Immature natural killer cell (primary cell): ENCODE data around the gene PSG4. TPM values are rescaled to one million over a fixed set of nuclear protein-coding genes. Genes with fewer than 3 reads are reported as not detected.
"Not testable (repeated sequence)": the region's sequence is repeated elsewhere in the genome, so short reads cannot be mapped to it uniquely, and the experiment has no call there.

Experiments
- DNase-seq, 3 donors: peaks; one replicate each; pipeline ENCODE4 v3.0.0; 2022; ENCODE audit warnings: mixed read lengths in 1 of 3
- H3K27ac Mint-ChIP-seq, 6 donors: one replicate each; pipeline ENCODE4 v1.8.0; 2020; ENCODE audit warnings: mixed read lengths in 6 of 6, mild to moderate bottlenecking in 5 of 6, inconsistent platforms in 4 of 6, moderate library complexity in 3 of 6
- H3K27me3 Mint-ChIP-seq, 3 donors: one replicate each; pipeline ENCODE4 v1.8.0; 2020 to 2021; ENCODE audit warnings: low read depth in 3 of 3, mild to moderate bottlenecking in 3 of 3, mixed read lengths in 3 of 3, moderate library complexity in 3 of 3, inconsistent platforms in 1 of 3
- H3K36me3 Mint-ChIP-seq, 3 donors: one replicate each; pipeline ENCODE4 v1.8.0; 2020; ENCODE audit warnings: mixed read lengths in 3 of 3, inconsistent platforms in 2 of 3, mild to moderate bottlenecking in 2 of 3
- H3K4me1 Mint-ChIP-seq, 2 donors: one replicate each; pipeline ENCODE4 v1.8.0; 2020; ENCODE audit warnings: inconsistent platforms in 2 of 2, mild to moderate bottlenecking in 2 of 2, mixed read lengths in 2 of 2, moderate library complexity in 1 of 2
- H3K4me3 Mint-ChIP-seq, 5 donors: one replicate each; pipeline ENCODE4 v1.8.0; 2020; ENCODE audit warnings: mild to moderate bottlenecking in 5 of 5, mixed read lengths in 5 of 5, inconsistent platforms in 3 of 5, moderate library complexity in 3 of 5
- H3K9me3 Mint-ChIP-seq, 6 donors: one replicate each; pipeline ENCODE4 v1.8.0; 2020; ENCODE audit warnings: mild to moderate bottlenecking in 6 of 6, mixed read lengths in 6 of 6, inconsistent platforms in 4 of 6, moderate library complexity in 3 of 6
- polyA plus RNA-seq, 3 donors: library from polyadenylated mRNA; unstranded; fragments of 300-500 nt; fragmentation: Illumina TruSeq; gene quantifications; one replicate each; pipeline ENCODE4 v1.2.3, GENCODE V29; 2021

The PSG4 gene
- polyA plus RNA-seq, result not detected

DNA sequence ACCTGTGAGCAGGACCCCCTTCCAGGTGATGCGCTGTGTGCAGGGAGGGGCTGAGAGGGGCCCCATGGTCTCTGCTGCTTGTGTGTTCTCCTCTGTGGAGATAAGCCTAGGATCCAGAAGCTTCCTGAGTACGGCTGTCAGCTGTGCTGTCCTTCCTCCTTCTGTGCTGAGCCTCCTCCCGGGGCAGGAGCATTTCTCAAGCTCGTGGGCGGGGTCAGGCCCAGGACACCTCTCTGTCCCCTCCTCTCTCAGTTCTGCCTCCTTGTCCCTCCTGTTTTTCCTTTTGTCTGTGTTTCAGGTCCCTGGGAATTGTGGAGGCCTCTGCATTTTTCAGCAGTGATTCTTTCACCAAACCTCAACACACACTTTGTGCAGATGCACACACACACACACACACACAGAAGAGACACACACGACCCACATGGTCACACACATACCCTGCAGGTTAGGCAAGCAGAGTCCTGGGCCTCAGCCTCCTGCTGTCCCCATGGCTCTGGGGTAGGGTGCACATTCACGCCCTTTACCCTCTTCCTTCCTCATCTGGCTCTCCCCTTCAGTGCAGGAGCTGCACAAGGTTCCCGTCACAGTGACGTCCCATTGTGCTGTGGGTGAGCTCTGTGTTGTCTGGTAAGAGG is at the start of gene PSG4:
Gene PSG4, minus strand, starts transcription at position 168 of the 635 bp plus-strand sequence. Its CDS starts 102 bp downstream, at position 66.
- H3K4me3 Mint-ChIP-seq, H3K27ac Mint-ChIP-seq, H3K9me3 Mint-ChIP-seq, DNase-seq, H3K36me3 Mint-ChIP-seq, H3K4me1 Mint-ChIP-seq, H3K27me3 Mint-ChIP-seq: not testable (repeated sequence)

DNA sequence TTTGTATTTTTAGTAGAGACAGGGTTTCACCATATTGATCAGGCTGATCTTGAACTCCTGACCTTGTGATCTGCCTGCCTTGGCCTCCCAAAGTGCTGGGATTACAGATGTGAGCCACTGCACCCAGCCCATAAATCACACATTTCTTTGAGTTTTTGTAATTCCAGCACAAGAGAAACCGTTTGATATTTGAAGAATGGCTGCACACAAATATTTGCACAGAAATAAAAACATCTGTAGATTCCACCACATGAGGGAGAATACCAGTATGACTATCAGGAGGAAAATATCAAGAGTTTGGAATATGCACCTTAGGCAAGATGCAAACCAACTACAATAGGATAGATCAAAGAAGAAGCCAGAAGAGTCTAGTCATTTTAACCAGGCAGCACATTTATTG is 46.0 kb upstream of the PSG4 start:
- H3K36me3 Mint-ChIP-seq, H3K27ac Mint-ChIP-seq, H3K4me1 Mint-ChIP-seq, DNase-seq, H3K4me3 Mint-ChIP-seq, H3K9me3 Mint-ChIP-seq: not testable (repeated sequence)
- H3K27me3 Mint-ChIP-seq, result peaks cover 9 to 19% (median 9%) of the 10 kb centered on the region in 3 donors

DNA sequence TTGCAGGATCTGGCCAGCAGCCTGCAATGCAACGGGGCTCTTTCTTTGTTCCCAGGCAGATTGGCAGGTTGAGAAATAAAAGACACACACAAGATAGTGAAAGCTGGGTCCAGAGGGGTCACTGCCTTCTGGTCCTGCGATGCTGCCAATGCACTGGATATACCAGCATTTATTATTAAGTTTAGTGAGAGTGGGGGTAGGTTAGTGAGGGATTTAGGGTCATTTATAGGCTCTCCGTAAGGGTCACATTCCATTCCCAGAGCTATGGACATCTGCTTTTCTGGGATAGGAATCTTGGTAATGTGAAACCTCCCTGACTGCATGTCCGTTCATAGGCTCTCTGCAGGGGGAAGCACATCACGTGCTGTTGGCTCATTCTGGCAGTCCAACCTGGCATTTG is 44.9 kb upstream of the PSG4 start:
- not testable (repeated sequence) for H3K9me3 Mint-ChIP-seq, H3K4me1 Mint-ChIP-seq, DNase-seq, H3K36me3 Mint-ChIP-seq, H3K4me3 Mint-ChIP-seq, H3K27ac Mint-ChIP-seq
- peaks cover 9 to 17% (median 9%) of the 10 kb centered on the region in 3 donors for H3K27me3 Mint-ChIP-seq

DNA sequence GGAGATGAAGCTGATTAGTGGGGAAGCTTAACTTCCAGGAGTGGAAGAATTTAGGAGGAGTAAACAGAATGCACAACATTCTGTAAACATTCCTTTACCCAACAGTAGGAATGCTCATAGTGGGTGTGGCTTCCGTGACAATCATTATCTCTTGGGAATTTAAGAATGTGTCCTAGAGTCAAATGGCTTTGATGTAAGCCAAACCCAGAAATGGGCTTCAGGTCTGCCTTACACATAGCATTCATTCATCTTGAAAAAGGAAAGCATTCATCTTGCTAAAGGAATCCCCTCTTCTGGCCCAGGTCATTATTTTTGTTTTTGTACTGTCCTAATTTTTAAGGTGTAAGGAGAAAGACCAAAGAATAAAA is 43.2 kb upstream of the PSG4 start:
- not testable (repeated sequence) for H3K9me3 Mint-ChIP-seq, DNase-seq, H3K4me1 Mint-ChIP-seq, H3K36me3 Mint-ChIP-seq, H3K4me3 Mint-ChIP-seq, H3K27ac Mint-ChIP-seq
- H3K27me3 Mint-ChIP-seq, result peaks cover 5 to 15% (median 10%) of the 10 kb centered on the region in 3 donors

DNA sequence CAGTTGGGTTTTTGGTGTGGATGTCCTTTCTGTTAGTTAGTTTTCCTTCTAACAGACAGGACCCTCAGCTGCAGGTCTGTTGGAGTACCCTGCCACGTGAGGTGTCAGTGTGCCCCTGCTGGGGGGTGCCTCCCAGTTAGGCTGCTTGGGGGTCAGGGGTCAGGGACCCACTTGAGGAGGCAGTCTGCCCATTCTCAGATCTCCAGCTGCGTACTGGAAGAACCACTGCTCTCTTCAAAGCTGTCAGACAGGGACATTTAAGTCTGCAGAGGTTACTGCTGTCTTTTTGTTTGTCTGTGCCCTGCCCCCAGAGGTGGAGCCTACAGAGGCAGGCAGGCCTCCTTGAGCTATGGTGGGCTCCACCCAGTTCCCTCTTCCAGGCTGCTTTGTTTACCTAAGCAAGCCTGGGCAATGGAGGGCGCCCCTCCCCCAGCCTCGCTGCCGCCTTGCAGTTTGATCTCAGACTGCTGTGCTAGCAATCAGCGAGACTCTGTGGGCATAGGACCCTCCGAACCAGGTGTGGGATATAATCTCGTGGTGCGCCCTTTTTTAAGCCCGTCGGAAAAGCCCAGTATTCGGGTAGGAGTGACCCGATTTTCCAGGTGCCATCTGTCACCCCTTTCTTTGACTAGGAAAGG is 41.9 kb upstream of the PSG4 start:
- H3K9me3 Mint-ChIP-seq, H3K27ac Mint-ChIP-seq, H3K4me1 Mint-ChIP-seq, H3K4me3 Mint-ChIP-seq, H3K36me3 Mint-ChIP-seq, DNase-seq: not testable (repeated sequence)
- H3K27me3 Mint-ChIP-seq, result peaks cover 5 to 13% (median 10%) of the 10 kb centered on the region in 3 donors

DNA sequence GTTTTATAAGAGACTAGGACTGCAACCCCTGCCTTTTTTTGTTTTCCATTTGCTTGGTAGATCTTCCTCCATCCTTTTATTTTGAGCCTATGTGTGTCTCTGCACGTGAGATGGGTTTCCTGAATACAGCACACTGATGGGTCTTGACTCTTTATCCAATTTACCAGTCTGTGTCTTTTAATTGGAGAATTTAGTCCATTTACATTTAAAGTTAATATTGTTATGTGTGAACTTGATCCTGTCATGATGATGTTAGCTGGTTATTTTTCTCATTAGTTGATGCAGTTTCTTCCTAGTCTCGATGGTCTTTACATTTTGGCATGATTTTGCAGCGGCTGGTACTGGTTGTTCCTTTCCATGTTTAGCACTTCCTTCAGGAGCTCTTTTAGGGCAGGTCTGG is 40.4 kb upstream of the PSG4 start:
- not testable (repeated sequence) for H3K27ac Mint-ChIP-seq, H3K4me3 Mint-ChIP-seq, H3K36me3 Mint-ChIP-seq, H3K27me3 Mint-ChIP-seq, H3K9me3 Mint-ChIP-seq, DNase-seq, H3K4me1 Mint-ChIP-seq

DNA sequence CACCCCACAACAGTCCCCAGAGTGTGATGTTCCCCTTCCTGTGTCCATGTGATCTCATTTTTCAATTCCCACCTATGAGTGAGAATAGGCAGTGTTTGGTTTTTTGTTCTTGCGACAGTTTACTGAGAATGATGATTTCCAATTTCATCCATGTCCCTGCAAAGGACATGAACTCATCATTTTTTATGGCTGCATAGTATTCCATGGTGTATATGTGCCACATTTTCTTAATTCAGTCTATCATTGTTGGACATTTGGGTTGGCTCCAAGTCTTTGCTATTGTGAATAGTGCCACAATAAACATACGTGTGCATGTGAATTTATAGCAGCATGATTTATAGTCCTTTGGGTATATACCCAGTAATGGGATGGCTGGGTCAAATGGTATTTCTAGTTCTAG is 36.8 kb upstream of the PSG4 start:
- DNase-seq, H3K4me1 Mint-ChIP-seq, H3K27ac Mint-ChIP-seq, H3K27me3 Mint-ChIP-seq, H3K4me3 Mint-ChIP-seq, H3K36me3 Mint-ChIP-seq: not testable (repeated sequence)
- H3K9me3 Mint-ChIP-seq, result peaks cover 3 to 18% (median 7%) of the 10 kb centered on the region in 6 donors

DNA sequence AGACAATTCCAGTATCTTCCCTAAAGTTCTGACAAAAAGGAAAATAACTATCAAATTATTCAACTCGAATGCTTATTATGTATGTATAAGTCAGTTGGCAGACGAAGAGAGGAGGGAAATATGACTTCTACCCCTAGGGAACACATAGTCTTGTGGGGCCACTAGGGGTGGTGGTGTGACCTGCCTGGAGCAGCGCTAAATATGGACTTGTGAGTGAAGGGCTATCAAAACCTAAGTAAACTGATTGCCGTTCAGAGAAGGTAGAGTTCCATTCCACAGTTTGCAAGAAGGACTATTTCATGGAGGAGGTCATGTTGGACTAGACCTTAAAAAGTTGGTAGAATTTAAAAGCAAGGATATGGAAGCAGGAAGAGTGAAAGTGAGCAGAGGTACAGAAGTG is 32.8 kb upstream of the PSG4 start:
- not testable (repeated sequence) for H3K4me3 Mint-ChIP-seq, H3K27me3 Mint-ChIP-seq, H3K36me3 Mint-ChIP-seq, H3K27ac Mint-ChIP-seq, DNase-seq, H3K4me1 Mint-ChIP-seq
- peaks cover 2 to 18% (median 6%) of the 10 kb centered on the region in 6 donors for H3K9me3 Mint-ChIP-seq

DNA sequence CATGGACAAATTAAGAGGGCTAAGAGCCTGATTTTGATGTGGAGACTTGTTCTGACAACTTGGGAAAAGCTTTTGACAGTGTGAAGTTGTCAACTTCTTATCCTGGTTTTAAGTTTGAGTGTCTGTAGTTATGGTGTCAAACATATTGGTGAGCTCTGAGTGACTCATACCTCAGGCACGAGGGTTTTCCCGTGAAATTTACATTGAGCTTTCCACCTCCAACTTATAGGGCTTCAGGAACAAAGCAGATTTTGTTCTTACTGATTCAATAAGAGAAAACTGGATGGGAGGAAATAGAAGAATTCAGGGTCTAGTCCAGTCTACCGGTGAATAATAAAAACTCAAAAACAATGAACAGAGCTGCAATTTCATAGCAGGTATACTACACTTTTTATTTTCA is 30.2 kb upstream of the PSG4 start:
- not testable (repeated sequence) for H3K4me3 Mint-ChIP-seq, H3K27me3 Mint-ChIP-seq, H3K27ac Mint-ChIP-seq, H3K36me3 Mint-ChIP-seq, DNase-seq, H3K4me1 Mint-ChIP-seq
- H3K9me3 Mint-ChIP-seq, result peaks cover 5 to 22% (median 10%) of the 10 kb centered on the region in 6 donors

DNA sequence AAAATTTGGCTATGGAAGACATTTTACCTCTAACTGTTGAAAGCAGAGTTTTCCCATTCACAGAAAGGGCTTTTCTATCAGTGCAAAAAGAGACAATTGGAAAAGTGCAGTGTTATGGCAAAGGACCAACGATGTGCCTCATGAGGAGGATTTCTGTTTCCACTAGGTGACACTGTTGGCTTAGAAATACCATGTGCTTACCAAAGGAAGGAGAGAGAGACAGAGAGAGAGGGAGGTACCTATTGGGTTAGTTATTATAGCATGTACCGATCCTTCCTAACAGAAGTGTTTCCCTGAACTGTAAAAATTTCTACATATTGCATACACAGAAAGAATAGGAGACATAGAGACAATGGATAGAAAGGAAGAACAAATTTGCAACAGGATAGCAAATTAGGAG is 23.9 kb upstream of the PSG4 start:
- no peaks in the 10 kb centered on the region for H3K4me1 Mint-ChIP-seq
- H3K27ac Mint-ChIP-seq, result no peak overlapping the region
- H3K36me3 Mint-ChIP-seq, result peaks cover 0 to 6% (median 0%) of the 10 kb centered on the region in 3 donors
- no peak overlapping the region for H3K4me3 Mint-ChIP-seq
- H3K27me3 Mint-ChIP-seq, result peaks cover 0 to 2% (median 0%) of the 10 kb centered on the region in 3 donors
- peaks cover 8 to 63% (median 39%) of the 10 kb centered on the region in 6 donors for H3K9me3 Mint-ChIP-seq
- DNase-seq, result no peak

DNA sequence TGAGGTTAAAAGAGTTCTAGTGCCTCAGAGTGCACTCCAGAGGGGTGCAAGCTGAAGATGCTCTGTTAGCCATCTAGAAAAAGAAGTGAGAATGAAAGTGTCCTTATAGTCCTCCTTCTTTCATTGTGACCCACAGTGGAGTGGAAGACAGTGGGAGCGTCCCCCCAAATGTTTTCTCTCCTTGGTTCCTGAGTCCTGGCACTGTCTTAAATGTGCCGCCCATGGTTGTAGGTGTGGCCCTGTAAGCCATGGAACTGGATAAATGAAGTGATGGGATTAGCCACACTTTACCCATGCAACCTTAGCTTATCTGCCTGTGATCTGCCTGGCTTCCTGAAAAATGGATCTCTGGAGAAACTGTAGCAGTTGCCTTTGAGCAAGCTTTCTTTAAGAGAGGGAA is 23.3 kb upstream of the PSG4 start:
- not testable (repeated sequence) for H3K4me3 Mint-ChIP-seq, H3K36me3 Mint-ChIP-seq, H3K27ac Mint-ChIP-seq, DNase-seq, H3K27me3 Mint-ChIP-seq, H3K4me1 Mint-ChIP-seq
- peaks cover 8 to 63% (median 40%) of the 10 kb centered on the region in 6 donors for H3K9me3 Mint-ChIP-seq

DNA sequence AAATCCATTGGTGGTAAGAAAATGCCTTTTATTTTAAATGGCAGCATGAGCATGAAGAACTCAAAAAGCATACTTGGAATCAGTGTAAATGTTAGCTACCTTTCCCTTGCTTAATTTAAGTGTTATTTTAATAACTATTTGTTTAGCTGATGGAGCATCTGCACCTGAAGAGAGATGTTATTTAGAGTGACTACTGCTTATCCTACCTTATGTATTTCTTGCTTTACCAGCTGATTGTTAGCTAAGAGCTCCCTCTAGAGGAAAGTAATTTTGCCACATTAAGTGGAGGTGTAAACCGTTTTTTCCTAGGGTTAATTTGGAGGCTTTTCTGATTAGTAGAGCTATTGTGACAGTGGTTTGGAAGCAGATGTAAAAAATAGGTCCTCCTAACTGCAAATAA is 21.5 kb upstream of the PSG4 start:
- H3K27ac Mint-ChIP-seq, H3K4me1 Mint-ChIP-seq, DNase-seq, H3K36me3 Mint-ChIP-seq, H3K4me3 Mint-ChIP-seq, H3K27me3 Mint-ChIP-seq: not testable (repeated sequence)
- peaks cover 6 to 62% (median 39%) of the 10 kb centered on the region in 6 donors for H3K9me3 Mint-ChIP-seq

DNA sequence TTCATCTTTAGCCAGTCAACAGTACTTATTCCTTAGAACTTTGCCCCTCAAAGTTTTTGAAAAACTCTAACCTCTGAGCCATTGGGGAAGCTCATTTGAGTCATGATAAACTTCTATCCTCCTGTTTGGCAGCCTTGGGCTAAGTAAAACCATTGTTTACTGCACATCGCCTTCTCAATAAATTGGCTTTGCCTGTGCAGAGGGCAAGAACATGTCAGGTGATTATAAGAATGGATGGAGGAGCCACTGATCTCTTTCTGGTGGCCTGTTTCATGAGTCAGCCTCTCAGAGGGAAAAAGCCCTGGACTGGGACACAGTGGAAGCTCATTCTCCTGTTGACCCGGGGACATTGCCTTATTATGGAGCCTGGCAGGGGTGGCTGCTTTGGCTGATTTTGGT is 19.4 kb upstream of the PSG4 start:
- no peak for DNase-seq
- Mint-ChIP-seq H3K4me1 (no peaks in the 10 kb centered on the region), H3K27me3 (peaks cover 0 to 5% (median 3%) of the 10 kb centered on the region in 3 donors), H3K4me3 (no peak overlapping the region), H3K9me3 (peaks cover 4 to 41% (median 25%) of the 10 kb centered on the region in 6 donors), H3K27ac (no peak overlapping the region), H3K36me3 (peaks cover 0 to 6% (median 0%) of the 10 kb centered on the region in 3 donors)

DNA sequence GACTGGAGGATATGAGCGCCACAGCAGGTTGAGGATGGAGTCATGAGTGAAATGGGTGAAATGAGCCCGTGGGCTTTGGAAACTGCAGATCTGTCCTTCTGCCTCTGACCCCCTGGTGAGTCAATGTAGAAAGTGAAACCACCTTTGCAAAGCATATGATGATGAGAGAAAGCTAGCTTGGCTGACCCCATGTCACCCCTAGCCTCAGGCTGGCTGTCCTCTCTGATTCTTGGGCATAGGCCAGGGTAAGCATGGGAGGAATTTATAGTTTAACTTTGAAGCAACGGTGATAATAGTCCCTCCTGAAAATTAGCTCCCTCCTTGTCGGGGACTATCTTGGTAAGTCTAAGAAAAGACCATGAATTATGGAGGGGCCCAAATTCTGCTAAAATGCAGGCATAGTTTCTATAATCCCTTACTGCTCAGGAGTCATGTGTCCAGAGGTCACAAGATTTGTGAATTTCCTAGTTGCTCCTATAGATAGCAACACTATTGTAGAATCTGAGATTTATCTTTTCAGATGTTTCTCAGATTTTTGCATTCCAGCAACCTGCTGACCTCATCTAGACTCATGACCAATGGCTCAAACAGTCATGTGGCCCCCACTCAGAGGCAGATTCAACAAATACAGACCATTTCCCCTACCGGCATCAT is 18.9 kb upstream of the PSG4 start:
- not testable (repeated sequence) for H3K36me3 Mint-ChIP-seq, H3K27me3 Mint-ChIP-seq, DNase-seq, H3K4me3 Mint-ChIP-seq, H3K4me1 Mint-ChIP-seq, H3K27ac Mint-ChIP-seq
- H3K9me3 Mint-ChIP-seq, result peaks cover 4 to 36% (median 21%) of the 10 kb centered on the region in 6 donors
